Liver (tissue), 3 donors: ENCODE measurements around the gene BANK1.

ENCODE experiments used
- GABPA ChIP-seq, 2 donors: IDR thresholded peaks in 1 of 2; conservative IDR thresholded peaks in 1 of 2; 2 replicates each; pipeline ENCODE4 v1.6.1; 2016; ENCODE audit warnings: antibody characterized with exemption in 2 of 2, mild to moderate bottlenecking in 1 of 2, moderate library complexity in 1 of 2
- JUND ChIP-seq, 2 donors: IDR thresholded peaks; 2 replicates each; pipeline ENCODE4 v1.6.1; 2016; ENCODE audit warnings: antibody characterized with exemption in 2 of 2
- NR2F2 ChIP-seq: IDR thresholded peaks from 2 replicates; pipeline ENCODE4 v1.6.1; 2016; ENCODE audit warnings: antibody characterized with exemption
- TF ChIP-seq, protein P1 (sequence below): fragments of 150-350 bp; IDR thresholded peaks from 2 replicates; pipeline ENCODE4 v1.5.1; 2017; ENCODE audit warnings: improper control_type of control experiment, low read depth, low read length; ENCODE audit not compliant: missing input control
- TF ChIP-seq, protein P2 (sequence below): IDR thresholded peaks from 2 replicates; pipeline ENCODE4 v1.6.1; 2016; ENCODE audit warnings: antibody characterized with exemption
- donor health status: healthy.
- donor health status: healthy.

- TF ChIP-seq, protein P1, sequence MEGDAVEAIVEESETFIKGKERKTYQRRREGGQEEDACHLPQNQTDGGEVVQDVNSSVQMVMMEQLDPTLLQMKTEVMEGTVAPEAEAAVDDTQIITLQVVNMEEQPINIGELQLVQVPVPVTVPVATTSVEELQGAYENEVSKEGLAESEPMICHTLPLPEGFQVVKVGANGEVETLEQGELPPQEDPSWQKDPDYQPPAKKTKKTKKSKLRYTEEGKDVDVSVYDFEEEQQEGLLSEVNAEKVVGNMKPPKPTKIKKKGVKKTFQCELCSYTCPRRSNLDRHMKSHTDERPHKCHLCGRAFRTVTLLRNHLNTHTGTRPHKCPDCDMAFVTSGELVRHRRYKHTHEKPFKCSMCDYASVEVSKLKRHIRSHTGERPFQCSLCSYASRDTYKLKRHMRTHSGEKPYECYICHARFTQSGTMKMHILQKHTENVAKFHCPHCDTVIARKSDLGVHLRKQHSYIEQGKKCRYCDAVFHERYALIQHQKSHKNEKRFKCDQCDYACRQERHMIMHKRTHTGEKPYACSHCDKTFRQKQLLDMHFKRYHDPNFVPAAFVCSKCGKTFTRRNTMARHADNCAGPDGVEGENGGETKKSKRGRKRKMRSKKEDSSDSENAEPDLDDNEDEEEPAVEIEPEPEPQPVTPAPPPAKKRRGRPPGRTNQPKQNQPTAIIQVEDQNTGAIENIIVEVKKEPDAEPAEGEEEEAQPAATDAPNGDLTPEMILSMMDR, result no peak
- TF ChIP-seq JUND (IDR thresholded peaks at IDR 0.05) (no peak), NR2F2 (no peak), GABPA (IDR thresholded peaks at IDR 0.05 in 1 of 2, conservative IDR thresholded peaks at IDR 0.05 in 1 of 2) (no peak)
- TF ChIP-seq, protein P2, sequence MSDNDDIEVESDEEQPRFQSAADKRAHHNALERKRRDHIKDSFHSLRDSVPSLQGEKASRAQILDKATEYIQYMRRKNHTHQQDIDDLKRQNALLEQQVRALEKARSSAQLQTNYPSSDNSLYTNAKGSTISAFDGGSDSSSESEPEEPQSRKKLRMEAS, result no peak
These were observed 168.0 kb downstream of the BANK1 start for GRCh38 chr4:101958547-101958946.
